ENCODE results near the gene POLR3K.
"Not testable (repeated sequence)": the region's sequence is repeated elsewhere in the genome, so short reads cannot be mapped to it uniquely, and the experiment has no call there.

POLR3K gene

GRCh38 chr16:38941-39892, 14.2 kb downstream of the POLR3K start:
- Histone ChIP-seq H3K4me2 (ENCODE audit: low read depth, low read length) (peak overlapping the region; percentile 88), H3K4me3 (ENCODE audit: low read length) (no peak overlapping the region), H3K27ac (ENCODE audit: low read length) (peak overlapping the region; percentile 93), H3K9me2 (replicated peaks; ENCODE audit: insufficient read depth, low read length) (no peaks in the 10 kb centered on the region), H3K79me2 (ENCODE audit: low read length) (peaks cover 10% of the 10 kb centered on the region), H3K9ac (ENCODE audit: low read length) (peak overlapping the region; percentile 55; the same call in 1 of the 2 replicates), H3K27me3 (replicated peaks; ENCODE audit: insufficient read depth, low read length) (no peaks in the 10 kb centered on the region), H4K20me1 (ENCODE audit: insufficient read depth, low read length) (no peaks in the 10 kb centered on the region), H3K9me3 (replicated peaks; ENCODE audit: insufficient read depth, low read length) (no peaks in the 10 kb centered on the region), H3F3A (ENCODE audit: insufficient read depth, low read length) (peaks cover 18% of the 10 kb centered on the region), H3K36me3 (replicated peaks; ENCODE audit: insufficient read depth, low read length) (no peaks in the 10 kb centered on the region), H3K4me1 (ENCODE audit: low read length) (peaks cover 22% of the 10 kb centered on the region), H2AFZ (ENCODE audit: low read length) (peak overlapping the region; percentile 55; the same call in 1 of the 2 replicates)
- DNase-seq = peak; percentile 96
- TF ChIP-seq EZH2phosphoT487 (IDR thresholded peaks at IDR 0.05; ENCODE audit: low read length) (no peak), EZH2 (optimal IDR thresholded peaks at IDR 0.05; ENCODE audit: low read depth, low read length) (no peak), CTCF (IDR thresholded peaks at IDR 0.05; ENCODE audit: low read length) (no peak)

GRCh38 chr16:38206-38605, 15.2 kb downstream of the POLR3K start:
- H3F3A ChIP-seq (ENCODE audit: insufficient read depth, low read length) = peaks cover 18% of the 10 kb centered on the region
- H3K4me3 ChIP-seq (ENCODE audit: low read length); DNase-seq; H2AFZ ChIP-seq (ENCODE audit: low read length); H3K79me2 ChIP-seq (ENCODE audit: low read length); H3K9ac ChIP-seq (ENCODE audit: low read length); H4K20me1 ChIP-seq (ENCODE audit: insufficient read depth, low read length); H3K36me3 ChIP-seq (replicated peaks; ENCODE audit: insufficient read depth, low read length); H3K27me3 ChIP-seq (replicated peaks; ENCODE audit: insufficient read depth, low read length); H3K9me2 ChIP-seq (replicated peaks; ENCODE audit: insufficient read depth, low read length); H3K9me3 ChIP-seq (replicated peaks; ENCODE audit: insufficient read depth, low read length): not testable (repeated sequence)
- H3K4me1 ChIP-seq (ENCODE audit: low read length) = peaks cover 22% of the 10 kb centered on the region
- peak overlapping the region; percentile 19; the same call in 1 of the 2 replicates for H3K4me2 ChIP-seq (ENCODE audit: low read depth, low read length)
- H3K27ac ChIP-seq (ENCODE audit: low read length) = peak overlapping the region; percentile 93; the same call in 1 of the 2 replicates

GRCh38 chr16:37511-37910, 15.9 kb downstream of the POLR3K start:
- H3K4me2 ChIP-seq (ENCODE audit: low read depth, low read length) = no peak overlapping the region
- H3K36me3 ChIP-seq (replicated peaks; ENCODE audit: insufficient read depth, low read length) = no peaks in the 10 kb centered on the region
- 0 out of 2 replicates have a peak, but pooled peaks cover 2% of the 10 kb centered on the region for H3K79me2 ChIP-seq (ENCODE audit: low read length)
- no peaks in the 10 kb centered on the region for H3K9me3 ChIP-seq (replicated peaks; ENCODE audit: insufficient read depth, low read length)
- peaks cover 22% of the 10 kb centered on the region for H3K4me1 ChIP-seq (ENCODE audit: low read length)
- H3K27ac ChIP-seq (ENCODE audit: low read length) = no peak overlapping the region
- H2AFZ ChIP-seq (ENCODE audit: low read length) = no peak overlapping the region
- no peak for DNase-seq
- no peaks in the 10 kb centered on the region for H3K27me3 ChIP-seq (replicated peaks; ENCODE audit: insufficient read depth, low read length)
- no peaks in the 10 kb centered on the region for H4K20me1 ChIP-seq (ENCODE audit: insufficient read depth, low read length)
- H3F3A ChIP-seq (ENCODE audit: insufficient read depth, low read length) = peaks cover 18% of the 10 kb centered on the region
- no peak overlapping the region for H3K4me3 ChIP-seq (ENCODE audit: low read length)
- TF ChIP-seq EZH2 (optimal IDR thresholded peaks at IDR 0.05; ENCODE audit: low read depth, low read length) = no peak
- no peak for TF ChIP-seq CTCF (IDR thresholded peaks at IDR 0.05; ENCODE audit: low read length)
- no peak for TF ChIP-seq EZH2phosphoT487 (IDR thresholded peaks at IDR 0.05; ENCODE audit: low read length)
- no peaks in the 10 kb centered on the region for H3K9me2 ChIP-seq (replicated peaks; ENCODE audit: insufficient read depth, low read length)
- no peak overlapping the region for H3K9ac ChIP-seq (ENCODE audit: low read length)
